Esophagus squamous epithelium (tissue), 5 donors: ENCODE measurements around the gene MAP3K12. TPM values are rescaled to one million over a fixed set of nuclear protein-coding genes. Genes with fewer than 3 reads are reported as not detected.
"Not testable (repeated sequence)": the region's sequence is repeated elsewhere in the genome, so short reads cannot be mapped to it uniquely, and the experiment has no call there.

Source experiments
- DNase-seq: peaks from one replicate; lab custom pipeline; 2025; lab: John Stamatoyannopoulos, UW
- H3K27ac ChIP-seq, 4 donors: fragments of 200-600 bp; sonication (generic); one replicate each; pipeline ENCODE4 v1.5.1; 2016 to 2019; ENCODE audit warnings: mild to moderate bottlenecking in 1 of 4
- H3K27me3 ChIP-seq, 4 donors: fragments of 200-600 bp; sonication (generic); 1 replicate in 3 of 4; 2 replicates in 1 of 4; pipeline versions ENCODE4 v1.5.1 to v1.6.0; 2017 to 2021; ENCODE audit warnings: antibody characterized with exemption in 1 of 4
- H3K36me3 ChIP-seq, 3 donors: fragments of 200-600 bp; sonication (generic); one replicate each; pipeline ENCODE4 v1.5.1; 2016 to 2019
- H3K4me1 ChIP-seq, 3 donors: fragments of 200-600 bp; sonication (generic); one replicate each; pipeline ENCODE4 v1.5.1; 2017 to 2019
- H3K4me3 ChIP-seq, 4 donors: fragments of 200-600 bp; sonication (generic); 1 replicate in 3 of 4; 2 replicates in 1 of 4; pipeline ENCODE4 v1.5.1; 2016 to 2019; ENCODE audit warnings: mild to moderate bottlenecking in 2 of 4, moderate library complexity in 1 of 4
- H3K9me3 ChIP-seq, 3 donors: fragments of 200-600 bp; sonication (generic); one replicate each; pipeline ENCODE4 v1.5.1; 2016 to 2019
- POLR2A ChIP-seq, 4 donors: fragments of 450-650 bp; IDR thresholded peaks; one replicate each; pipeline ENCODE4 v1.6.1; 2017; ENCODE audit warnings: antibody characterized with exemption in 4 of 4, mild to moderate bottlenecking in 4 of 4, moderate library complexity in 3 of 4
- WGBS, 2 donors: methylation state at CpG; one replicate each; pipeline ENCODE4 v1.1.5; 2018; 5-methylcytosine and 5-hydroxymethylcytosine counted together
- intact Hi-C: fragments of 100-400 bp; cut with DNase I; formaldehyde crosslinking; loops from one replicate; pipeline ENCODE4 v1.15.0; 2022
- total RNA-seq, 4 donors: library from RNA; depleted of rRNA; stranded (reverse); fragments of >200 nt; gene quantifications; one replicate each; pipeline ENCODE4 v1.1.0, GENCODE V29; 2016
- TF ChIP-seq, protein P1 (sequence below), 6 experiments: fragments of 450-650 bp in 4 of 6; fragments of 200-600 bp in 2 of 6; sonication (generic) in 2 of 6; IDR thresholded peaks; one replicate each; pipeline ENCODE4 v1.5.1; 2016 to 2019; ENCODE audit warnings: antibody characterized with exemption in 6 of 6, mild to moderate bottlenecking in 4 of 6, moderate library complexity in 4 of 6
- donor health status: DM: yes; HTN: yes; CAD: no.

MAP3K12 gene
- total RNA-seq, 4 donors from 2014 or later = 0.80 to 8.4 (median 2.7) TPM

DNA sequence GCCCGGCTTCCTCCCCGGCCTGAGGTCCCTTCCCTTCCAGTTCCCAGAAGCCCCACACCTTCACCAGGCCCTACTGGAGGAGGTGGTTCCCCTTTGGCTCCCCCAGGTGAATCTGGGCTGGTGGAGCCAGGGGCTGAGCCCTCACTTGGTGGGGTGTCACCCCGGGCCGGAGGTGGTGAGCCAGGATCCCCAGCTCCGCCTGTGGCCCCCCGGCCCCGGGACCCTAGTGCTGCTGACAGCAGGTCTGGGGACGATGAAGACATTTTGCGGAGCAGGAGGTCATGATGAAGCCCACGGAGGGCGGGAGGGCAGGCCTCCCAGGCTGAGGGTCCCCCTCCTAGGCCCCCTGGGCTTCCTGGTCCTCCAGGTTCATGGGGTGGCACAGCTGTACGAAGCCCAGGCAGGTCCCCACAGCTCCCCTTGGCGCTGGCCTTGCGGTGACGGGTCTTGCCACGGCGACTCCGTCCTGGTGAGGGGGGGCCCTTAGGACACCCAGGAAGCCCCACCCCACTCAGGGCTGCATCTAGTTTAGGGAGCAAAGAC lies 16.6 kb downstream of the MAP3K12 start:
- 73 to 93% methylated on average over 2 to 7 of the region's 18 CpGs for WGBS, 2 donors
- H3K36me3 ChIP-seq = peaks cover 8 to 99% (median 52%) of the 10 kb centered on the region in 3 donors
- TF ChIP-seq, protein P1, sequence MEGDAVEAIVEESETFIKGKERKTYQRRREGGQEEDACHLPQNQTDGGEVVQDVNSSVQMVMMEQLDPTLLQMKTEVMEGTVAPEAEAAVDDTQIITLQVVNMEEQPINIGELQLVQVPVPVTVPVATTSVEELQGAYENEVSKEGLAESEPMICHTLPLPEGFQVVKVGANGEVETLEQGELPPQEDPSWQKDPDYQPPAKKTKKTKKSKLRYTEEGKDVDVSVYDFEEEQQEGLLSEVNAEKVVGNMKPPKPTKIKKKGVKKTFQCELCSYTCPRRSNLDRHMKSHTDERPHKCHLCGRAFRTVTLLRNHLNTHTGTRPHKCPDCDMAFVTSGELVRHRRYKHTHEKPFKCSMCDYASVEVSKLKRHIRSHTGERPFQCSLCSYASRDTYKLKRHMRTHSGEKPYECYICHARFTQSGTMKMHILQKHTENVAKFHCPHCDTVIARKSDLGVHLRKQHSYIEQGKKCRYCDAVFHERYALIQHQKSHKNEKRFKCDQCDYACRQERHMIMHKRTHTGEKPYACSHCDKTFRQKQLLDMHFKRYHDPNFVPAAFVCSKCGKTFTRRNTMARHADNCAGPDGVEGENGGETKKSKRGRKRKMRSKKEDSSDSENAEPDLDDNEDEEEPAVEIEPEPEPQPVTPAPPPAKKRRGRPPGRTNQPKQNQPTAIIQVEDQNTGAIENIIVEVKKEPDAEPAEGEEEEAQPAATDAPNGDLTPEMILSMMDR (IDR thresholded peaks at IDR 0.05) = no peak
- TF ChIP-seq POLR2A (IDR thresholded peaks at IDR 0.05) = no peak
- no peak for DNase-seq
- H3K4me3 ChIP-seq = no peak overlapping the region
- H3K4me1 ChIP-seq = peaks cover 8 to 61% (median 45%) of the 10 kb centered on the region in 3 donors
- H3K27ac ChIP-seq = peak overlapping the region; percentile 39 to 64 (median 48)
- intact Hi-C loops = no loop called here
- no peaks in the 10 kb centered on the region for H3K27me3 ChIP-seq
- H3K9me3 ChIP-seq = no peaks in the 10 kb centered on the region

DNA sequence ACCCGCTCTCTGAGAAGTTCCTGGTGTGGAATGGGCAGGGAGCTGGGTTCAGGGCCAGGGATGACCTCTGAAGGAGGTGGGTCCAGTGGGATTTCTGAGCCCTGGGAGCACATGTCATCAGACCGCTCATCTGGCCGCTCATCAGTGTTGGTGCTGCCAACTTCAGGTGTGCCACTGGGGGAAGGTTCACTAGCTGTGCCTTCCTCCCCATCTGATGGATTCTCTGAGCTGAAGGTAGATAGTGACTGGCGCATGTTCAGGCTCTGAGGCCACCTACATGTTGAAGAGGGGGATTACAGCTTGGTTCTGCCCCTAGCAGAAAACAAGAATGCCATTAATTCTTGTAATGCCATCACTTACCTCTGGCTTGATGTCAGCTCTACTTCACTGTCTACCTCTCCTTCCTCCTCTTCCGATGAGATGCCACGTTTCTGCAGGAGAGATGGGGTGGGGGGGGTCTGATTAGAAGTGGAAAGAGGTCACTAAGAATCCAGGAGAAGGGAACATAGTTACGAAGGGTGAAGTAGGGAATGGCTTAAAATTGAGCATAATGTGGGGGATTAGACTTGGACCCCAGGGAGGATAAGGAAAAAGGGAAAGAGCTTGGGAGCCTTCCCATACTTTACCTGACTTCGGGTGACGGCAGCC lies 17.2 kb downstream of the MAP3K12 start:
- Histone ChIP-seq H3K36me3 (peaks cover 8 to 100% (median 58%) of the 10 kb centered on the region in 3 donors), H3K4me1 (peaks cover 8 to 65% (median 47%) of the 10 kb centered on the region in 3 donors)

DNA sequence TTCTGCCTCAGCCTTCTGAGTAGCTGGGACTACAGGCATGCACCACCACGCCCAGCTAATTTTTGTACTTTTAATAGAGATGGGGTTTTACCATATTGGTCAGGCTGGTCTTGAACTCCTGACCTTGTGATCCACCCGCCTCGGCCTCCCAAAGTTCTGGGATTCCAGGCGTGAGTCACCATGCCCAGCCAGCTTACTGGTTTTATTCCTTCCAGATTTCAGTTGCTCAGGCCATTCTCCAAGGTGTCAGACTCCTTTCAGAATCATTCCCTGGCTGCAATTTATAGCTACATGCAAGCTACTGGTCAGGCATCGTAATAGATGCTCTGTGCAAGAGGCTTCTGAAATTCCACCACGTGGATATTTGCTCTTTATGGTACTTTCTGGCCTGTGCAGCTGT lies 17.8 kb downstream of the MAP3K12 start:
- peaks cover 8 to 100% (median 53%) of the 10 kb centered on the region in 3 donors for H3K36me3 ChIP-seq
- peak overlapping the region in 3 of 4 donors; percentile 13 to 38 (median 34) for H3K27ac ChIP-seq
- intact Hi-C loops = not testable (repeated sequence)

More for the DNA sequence above, 17.2 kb downstream of the MAP3K12 start:
- H3K9me3 ChIP-seq = no peaks in the 10 kb centered on the region
- no peak overlapping the region for H3K4me3 ChIP-seq
- H3K27ac ChIP-seq = peak overlapping the region in 2 of 4 donors; percentile 42 to 64
- no peaks in the 10 kb centered on the region for H3K27me3 ChIP-seq
- no peak for TF ChIP-seq POLR2A (IDR thresholded peaks at IDR 0.05)
- TF ChIP-seq, protein P1 (IDR thresholded peaks at IDR 0.05) = no peak
- no peak for DNase-seq
- intact Hi-C loops = no loop called here
- 67 to 72% methylated on average over 6 of the region's 9 CpGs for WGBS, 2 donors

DNA sequence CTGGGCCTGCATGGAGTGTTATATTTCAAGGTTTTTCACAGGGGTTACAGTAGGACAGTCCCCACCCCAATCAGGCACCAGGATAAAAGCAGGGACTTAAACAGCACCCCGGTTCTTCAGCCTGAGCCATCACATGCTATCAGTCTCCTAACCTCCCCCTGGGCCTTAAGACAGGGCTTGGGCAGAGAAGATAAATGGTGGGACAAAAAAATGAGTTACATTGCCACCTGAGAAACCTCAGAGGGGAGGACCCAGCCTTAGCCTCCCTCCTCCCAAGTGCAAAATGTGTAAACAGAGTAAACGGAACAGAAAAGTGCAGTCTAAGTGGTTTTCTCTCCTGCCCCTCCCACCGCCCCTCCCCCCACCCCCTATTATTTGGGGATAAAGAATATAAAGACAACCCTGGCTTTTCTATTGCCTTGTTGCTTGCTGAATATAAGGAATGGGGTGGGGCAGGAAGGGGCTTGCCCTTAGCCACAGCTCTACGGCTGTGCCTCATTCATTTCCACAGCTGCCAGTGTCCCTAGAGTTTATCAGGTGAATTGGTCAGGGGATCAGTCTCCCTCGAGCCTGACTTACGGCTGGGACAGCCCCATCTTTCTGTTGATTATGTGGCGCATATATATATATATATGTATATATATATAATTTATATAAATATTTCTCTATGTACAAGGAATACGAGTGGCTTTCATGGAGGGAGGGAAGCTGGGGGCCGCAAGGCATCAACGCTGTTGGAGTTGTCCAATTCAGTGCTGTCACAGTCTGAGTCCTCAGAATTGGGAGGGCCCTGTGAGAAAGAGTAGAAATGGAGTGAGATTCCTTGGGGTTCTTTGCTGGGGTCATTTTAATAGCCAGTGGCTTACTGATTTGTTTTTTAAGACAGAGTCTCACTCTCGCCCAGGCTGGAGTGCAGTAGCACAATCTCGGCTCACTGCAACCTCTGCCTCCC lies 18.5 kb downstream of the MAP3K12 start:
- intact Hi-C loops = no loop called here
- no peak for DNase-seq
- 59 to 64% methylated on average over 12 of the region's 12 CpGs for WGBS, 2 donors
- no peak overlapping the region for H3K4me3 ChIP-seq
- no peaks in the 10 kb centered on the region for H3K27me3 ChIP-seq
- peaks cover 8 to 78% (median 47%) of the 10 kb centered on the region in 3 donors for H3K4me1 ChIP-seq
- H3K27ac ChIP-seq = peak overlapping the region; percentile 8 to 38 (median 35)
- H3K36me3 ChIP-seq = peaks cover 7 to 100% (median 52%) of the 10 kb centered on the region in 3 donors
- TF ChIP-seq, protein P1 (IDR thresholded peaks at IDR 0.05) = no peak
- TF ChIP-seq POLR2A (IDR thresholded peaks at IDR 0.05) = no peak
- no peaks in the 10 kb centered on the region for H3K9me3 ChIP-seq

More for the DNA sequence above, 17.8 kb downstream of the MAP3K12 start:
- H3K4me1 ChIP-seq = peaks cover 8 to 71% (median 47%) of the 10 kb centered on the region in 3 donors
- H3K9me3 ChIP-seq, H3K27me3 ChIP-seq, H3K4me3 ChIP-seq, DNase-seq: not testable (repeated sequence)
- WGBS, 2 donors = 53 to 55% methylated on average over 6 of the region's 6 CpGs

DNA sequence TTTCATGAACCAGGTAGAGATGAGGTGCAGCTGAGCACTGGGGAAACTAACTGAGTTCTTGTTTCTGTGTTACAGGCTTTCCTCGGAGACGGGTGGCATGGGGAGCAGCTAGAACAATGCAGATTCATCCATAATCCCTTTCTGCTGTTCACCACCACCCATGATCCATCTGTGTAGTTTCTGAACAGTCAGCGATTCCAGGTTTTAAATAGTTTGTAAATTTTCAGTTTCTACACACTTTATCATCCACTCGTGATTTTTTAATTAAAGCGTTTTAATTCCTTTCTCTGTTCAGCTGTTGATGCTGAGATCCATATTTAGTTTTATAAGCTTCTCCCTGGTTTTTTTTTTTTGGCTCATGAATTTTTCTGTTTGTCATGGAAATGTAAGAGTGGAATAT lies 19.9 kb downstream of the MAP3K12 start:
- DNase-seq = no peak

More for the DNA sequence above, 19.9 kb downstream of the MAP3K12 start:
- Histone ChIP-seq H3K4me3 (no peak overlapping the region), H3K27ac (peak overlapping the region in 1 of 4 donors; percentile 29), H3K27me3 (no peaks in the 10 kb centered on the region), H3K4me1 (peaks cover 8 to 92% (median 51%) of the 10 kb centered on the region in 3 donors), H3K36me3 (peaks cover 10 to 100% (median 56%) of the 10 kb centered on the region in 3 donors), H3K9me3 (no peaks in the 10 kb centered on the region)
- intact Hi-C loops = no loop called here
- WGBS, 2 donors = 63 to 72% methylated on average over 5 of the region's 5 CpGs
- no peak for TF ChIP-seq POLR2A (IDR thresholded peaks at IDR 0.05)
- TF ChIP-seq, protein P1 (IDR thresholded peaks at IDR 0.05) = no peak
